HG03064 (cell line): ENCODE results near the gene CDC45.

ENCODE experiments used
- ATAC-seq: cut with Tn5 transposase; IDR thresholded peaks from one replicate; pipeline ENCODE4 v1.9.1; 2021; ENCODE audit warnings: low read depth; ENCODE audit not compliant: unreplicated experiment

The CDC45 gene

DNA sequence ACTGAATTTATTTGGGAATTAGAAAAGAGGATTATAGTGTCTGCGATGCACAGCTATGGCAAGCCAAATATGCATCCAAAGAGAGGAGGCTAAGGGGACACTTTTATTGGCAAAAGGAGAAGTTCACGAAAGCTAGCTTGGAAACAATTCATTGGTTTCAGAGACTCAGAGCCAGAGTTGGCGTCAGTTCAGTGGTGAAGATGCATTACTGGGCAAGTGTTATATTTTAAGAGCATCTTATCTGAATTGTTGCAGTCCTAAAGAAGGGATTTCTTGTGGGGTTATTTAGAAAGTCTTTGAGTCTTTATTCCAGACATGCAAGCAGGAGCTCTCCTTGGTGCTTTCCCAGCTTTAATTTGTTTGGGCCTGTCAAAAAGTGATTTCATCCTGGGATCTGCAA, 29.5 kb downstream of the CDC45 start:
- ATAC-seq, result no peak

GRCh38 chr22:19509923-19510322, 30.2 kb downstream of the CDC45 start:
- ATAC-seq, result no peak

DNA sequence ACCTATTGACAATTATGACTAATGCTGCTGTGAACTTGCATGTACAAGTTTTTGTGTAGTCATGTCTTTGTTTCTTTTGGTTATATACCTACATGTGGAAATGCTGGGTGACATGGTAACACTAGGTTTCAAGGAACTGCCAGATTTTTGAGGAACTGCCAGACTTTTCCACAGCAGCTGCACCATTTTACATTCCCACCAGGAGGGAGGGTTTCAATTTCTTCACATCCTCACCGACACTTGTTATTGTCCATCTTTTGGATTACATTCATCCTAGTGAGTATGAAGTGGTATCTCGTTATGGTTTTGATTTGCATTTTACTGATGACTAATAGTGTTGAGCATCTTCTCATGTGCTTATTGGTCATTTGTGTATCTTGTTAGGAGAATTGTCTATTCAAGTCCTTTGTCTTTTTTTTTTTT, 31.2 kb downstream of the CDC45 start:
- no peak for ATAC-seq

GRCh38 chr22:19513823-19514222, 34.1 kb downstream of the CDC45 start:
- no peak for ATAC-seq

GRCh38 chr22:19514831-19515565, 35.3 kb downstream of the CDC45 start:
- ATAC-seq, result no peak

DNA sequence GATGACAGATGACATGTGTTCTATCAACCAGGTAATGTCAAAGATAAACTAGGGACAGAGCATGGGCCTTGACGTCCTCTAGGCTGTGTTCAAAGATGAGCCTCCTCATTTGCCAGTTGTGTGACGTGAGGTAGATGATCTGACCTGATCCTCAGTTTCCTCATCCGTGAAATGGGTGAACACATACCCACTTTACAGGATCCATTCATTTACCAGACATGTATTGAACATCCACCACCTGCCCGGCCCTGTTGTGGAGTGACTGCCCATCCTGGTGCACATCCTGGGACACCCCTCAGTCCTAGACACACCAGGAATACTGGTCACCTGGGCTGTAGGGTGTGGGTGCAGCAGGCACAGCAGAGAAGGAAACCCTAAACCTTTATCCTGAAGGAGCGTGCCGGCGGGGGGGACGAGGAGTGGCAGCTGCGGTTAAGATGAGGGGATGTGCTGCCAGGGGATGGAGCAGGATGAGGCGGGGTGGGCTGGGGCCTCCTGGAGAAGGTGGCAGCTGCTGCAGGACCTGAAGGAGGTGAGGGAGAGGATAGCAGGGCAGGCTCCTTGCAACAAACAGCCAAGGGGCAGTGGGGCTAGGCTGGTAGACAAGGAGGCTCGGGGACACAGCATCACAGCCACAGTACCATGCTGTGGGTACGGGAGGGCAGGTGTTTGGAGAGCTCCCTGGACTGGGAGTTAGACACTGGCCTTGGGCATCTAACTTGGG, 36.1 kb downstream of the CDC45 start:
- ATAC-seq, result no peak

- ATAC-seq, result no peak
Observed at GRCh38 chr22:19516378-19517170, 36.9 kb downstream of the CDC45 start.

DNA sequence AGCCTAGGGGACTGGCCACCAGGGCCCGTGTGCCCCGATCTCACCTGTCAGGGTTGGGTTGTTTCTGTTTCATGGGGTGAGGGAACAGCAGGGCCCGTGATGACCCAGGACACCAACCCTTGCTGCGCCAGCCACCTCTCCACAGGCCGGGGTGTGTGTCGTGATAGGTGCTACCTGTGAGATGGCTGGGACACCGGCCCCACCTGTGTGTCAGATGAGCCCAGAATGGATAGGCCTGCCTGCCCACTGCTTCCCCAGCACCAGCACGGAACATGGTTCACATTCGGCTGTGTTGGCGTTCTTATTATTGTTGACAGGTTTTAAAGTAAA, 37.4 kb downstream of the CDC45 start:
- no peak for ATAC-seq

DNA sequence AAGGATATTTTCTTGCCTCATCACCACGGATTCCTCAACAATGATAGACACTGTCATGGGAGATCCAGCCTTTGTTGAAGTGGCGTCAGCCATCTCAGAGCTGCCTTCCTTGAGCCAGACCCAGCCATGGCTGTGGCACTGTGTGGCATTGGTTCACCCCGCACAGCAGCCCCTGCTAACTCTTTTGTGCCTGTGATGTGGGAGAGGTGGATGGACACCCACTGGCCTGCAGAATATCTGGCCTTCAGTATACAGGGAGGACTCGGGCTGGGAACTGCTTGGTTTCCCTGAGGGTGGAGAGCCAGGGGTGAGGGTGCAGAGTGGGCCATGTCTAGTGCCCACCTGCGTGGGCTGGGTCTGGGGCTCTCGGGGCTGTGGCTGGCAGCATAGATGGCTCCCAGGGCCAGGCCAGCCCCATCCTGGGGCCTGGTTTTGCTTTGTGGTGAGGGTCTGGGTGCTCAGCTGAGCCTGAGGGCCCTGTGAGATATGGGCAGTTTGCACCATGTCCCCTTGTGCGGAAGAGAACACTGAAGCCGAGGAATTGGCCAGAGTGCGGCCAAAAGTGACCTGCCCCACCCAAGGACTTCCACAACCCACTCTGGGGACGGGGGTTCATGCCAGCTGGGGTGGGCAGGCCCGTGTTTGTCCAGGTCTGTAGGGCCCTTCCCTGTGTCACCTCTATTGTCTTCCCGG, 38.3 kb downstream of the CDC45 start:
- no peak for ATAC-seq

GRCh38 chr22:19518635-19519034, 38.9 kb downstream of the CDC45 start:
- no peak for ATAC-seq

GRCh38 chr22:19519041-19519926, 39.6 kb downstream of the CDC45 start:
- no peak for ATAC-seq

- no peak for ATAC-seq
Observed at GRCh38 chr22:19520007-19520406, 40.3 kb downstream of the CDC45 start.

- no peak for ATAC-seq
Observed at GRCh38 chr22:19520566-19521305, 41.0 kb downstream of the CDC45 start.

GRCh38 chr22:19522190-19522880, 42.6 kb downstream of the CDC45 start:
- no peak for ATAC-seq

- ATAC-seq, result no peak
Observed at GRCh38 chr22:19522881-19523239, 43.1 kb downstream of the CDC45 start.

GRCh38 chr22:19523240-19524169, 43.8 kb downstream of the CDC45 start:
- ATAC-seq, result no peak

- ATAC-seq, result no peak
Observed at GRCh38 chr22:19524170-19525115, 44.7 kb downstream of the CDC45 start, which contains the start of gene CLDN5. CLDN5 (minus strand) TSS chr22:19524410; CDS start chr22:19524255, 155 bp downstream.
